Measurements from ENCODE around the gene CLIC4. TPM values are rescaled to one million over a fixed set of nuclear protein-coding genes. Genes with fewer than 3 reads are reported as not detected.

CLIC4 gene
- total RNA-seq, 1 donor from 2014 or later: 18.2 TPM

DNA sequence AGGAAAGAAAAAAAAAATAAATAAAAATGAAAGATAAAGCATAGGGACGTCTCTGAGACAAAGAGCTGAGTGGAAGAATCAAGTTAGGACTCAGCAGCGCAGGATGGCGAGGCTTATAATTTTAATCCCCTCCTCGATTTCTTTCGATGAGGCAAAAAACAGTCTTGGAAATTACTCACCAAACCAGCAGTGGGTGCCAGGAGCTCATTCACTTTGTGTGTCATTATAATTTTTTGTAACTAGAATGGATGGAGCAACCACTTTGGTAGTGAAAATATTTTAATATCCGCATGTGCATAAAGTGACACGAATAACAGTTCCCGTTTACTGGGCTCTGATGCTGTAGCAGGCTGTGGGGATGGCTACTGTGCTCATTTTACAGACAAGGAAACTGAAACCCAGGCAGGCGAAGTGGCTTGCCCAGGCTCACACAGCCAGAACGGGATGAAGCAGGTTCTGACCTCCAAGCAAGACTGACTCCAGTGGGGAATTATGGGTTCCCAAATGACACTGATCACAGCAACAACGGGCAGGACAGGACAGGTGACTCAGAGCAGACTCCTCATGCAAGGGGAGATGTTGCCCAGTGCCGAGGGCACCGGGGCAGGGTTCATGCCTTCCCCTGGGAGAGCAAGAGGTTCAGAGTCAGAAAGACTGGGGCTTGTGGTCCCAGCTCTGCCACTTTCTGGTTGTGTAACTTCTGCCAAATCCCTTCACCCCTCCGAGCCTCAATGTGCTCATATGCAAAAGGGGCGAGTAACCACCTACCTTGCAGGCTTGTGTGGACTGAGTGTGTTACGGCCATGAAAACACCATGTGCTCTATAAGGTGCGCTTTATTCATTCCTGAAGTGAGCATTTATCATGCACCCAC is 121.2 kb downstream of the CLIC4 start:
- DNase-seq (ENCODE audit: low spot score): peak; percentile 3
- Mint-ChIP-seq H3K27ac (no peak overlapping the region), H3K4me3 (ENCODE audit: low read depth) (no peak overlapping the region), H3K4me1 (ENCODE audit: low read depth) (peaks cover 3% of the 10 kb centered on the region), H3K27me3 (ENCODE audit: low read depth) (peaks cover 8% of the 10 kb centered on the region), H3K9me3 (no peaks in the 10 kb centered on the region), H3K36me3 (ENCODE audit: low read depth) (no peaks in the 10 kb centered on the region)
- intact Hi-C loops (cut with micrococcal nuclease): no loop called here

DNA sequence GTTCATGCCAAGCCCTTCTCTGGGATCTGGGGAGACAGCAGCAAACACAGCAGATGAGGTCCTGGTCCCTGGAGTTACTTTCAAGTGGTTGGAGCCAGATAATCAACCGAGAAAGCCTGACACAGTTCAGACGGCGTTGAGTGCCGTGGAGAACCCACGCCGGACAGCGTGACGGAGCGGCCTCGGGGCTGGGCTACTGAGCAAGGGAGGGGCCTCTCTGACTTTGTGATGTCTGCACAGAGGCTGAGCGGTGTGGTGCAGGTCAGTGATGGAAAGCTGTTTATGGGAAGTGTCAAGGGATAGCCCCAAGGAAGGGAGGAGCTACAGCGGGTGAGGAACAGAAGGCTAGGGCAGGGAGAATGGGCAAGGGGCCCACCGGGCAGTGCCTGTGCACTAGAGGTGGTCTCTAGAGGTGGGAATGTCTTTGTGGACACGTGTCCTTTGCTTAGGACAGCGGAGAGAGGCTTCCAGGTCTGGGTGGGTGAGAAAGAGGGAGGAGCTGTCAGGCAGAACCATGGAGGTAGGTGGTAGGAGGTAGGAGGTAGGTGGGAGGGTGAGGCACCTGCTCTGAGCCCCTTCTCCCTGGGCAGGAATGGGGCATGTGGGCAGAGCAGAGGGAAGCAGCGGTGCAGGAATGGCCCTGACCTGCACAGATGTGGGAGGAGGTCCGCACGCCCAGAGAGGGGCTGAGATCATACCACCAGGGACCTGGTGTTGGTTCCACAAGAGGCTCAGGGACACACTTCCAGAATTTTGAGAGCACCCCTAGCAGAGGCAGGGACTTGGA is 122.0 kb downstream of the CLIC4 start:
- no peak overlapping the region for H3K4me3 Mint-ChIP-seq (ENCODE audit: low read depth)
- H3K4me1 Mint-ChIP-seq (ENCODE audit: low read depth): peaks cover 3% of the 10 kb centered on the region
- H3K36me3 Mint-ChIP-seq (ENCODE audit: low read depth): no peaks in the 10 kb centered on the region
- no peak overlapping the region for H3K27ac Mint-ChIP-seq
- H3K27me3 Mint-ChIP-seq (ENCODE audit: low read depth): peaks cover 11% of the 10 kb centered on the region
- intact Hi-C loops (cut with micrococcal nuclease): no loop called here
- DNase-seq (ENCODE audit: low spot score): no peak
- H3K9me3 Mint-ChIP-seq: no peaks in the 10 kb centered on the region

DNA sequence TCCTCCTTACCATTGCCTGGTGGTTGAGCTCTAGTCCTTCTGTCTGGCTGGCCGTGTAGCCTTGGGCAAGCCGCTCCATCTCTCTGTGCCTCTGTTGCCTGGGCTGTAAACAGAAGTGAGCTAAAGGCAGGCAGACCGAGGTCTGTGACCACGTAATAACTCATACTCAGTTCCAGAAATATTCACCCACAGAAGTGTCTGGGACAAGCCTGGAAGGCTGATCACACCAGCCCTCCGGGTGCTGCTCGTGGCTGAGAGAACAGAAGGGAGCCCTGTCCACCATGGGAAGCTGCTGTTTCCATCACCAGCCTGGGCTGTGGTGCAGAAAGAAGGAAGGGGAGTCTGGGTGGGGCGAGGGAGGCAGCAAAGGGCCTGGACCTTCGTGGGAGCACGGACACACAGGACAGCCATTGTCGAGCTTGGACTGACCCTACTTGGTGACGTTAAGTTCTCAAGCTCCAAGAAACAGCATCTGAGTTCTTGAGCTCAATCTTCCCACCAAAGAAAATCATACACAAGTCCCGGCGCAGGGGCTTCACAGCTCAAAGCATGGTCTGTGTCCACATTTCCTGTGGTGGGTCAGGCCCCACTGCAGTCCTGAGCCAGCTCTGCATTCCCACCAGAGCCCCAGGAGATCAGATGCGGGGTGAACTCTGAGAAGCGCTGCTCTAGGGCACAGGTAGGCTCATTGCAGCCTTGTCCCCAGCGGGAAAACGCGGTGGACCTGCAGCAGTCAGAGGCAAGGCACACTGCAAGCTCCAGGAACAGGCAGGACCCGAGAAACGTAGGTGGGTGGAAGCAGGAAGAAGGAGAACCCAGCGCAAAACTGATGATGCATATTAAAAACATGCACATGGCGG is 123.0 kb downstream of the CLIC4 start:
- no peak for DNase-seq (ENCODE audit: low spot score)
- no peaks in the 10 kb centered on the region for H3K9me3 Mint-ChIP-seq
- intact Hi-C loops (cut with micrococcal nuclease): no loop called here
- peaks cover 15% of the 10 kb centered on the region for H3K27me3 Mint-ChIP-seq (ENCODE audit: low read depth)
- no peaks in the 10 kb centered on the region for H3K36me3 Mint-ChIP-seq (ENCODE audit: low read depth)
- no peak overlapping the region for H3K27ac Mint-ChIP-seq
- no peak overlapping the region for H3K4me3 Mint-ChIP-seq (ENCODE audit: low read depth)
- H3K4me1 Mint-ChIP-seq (ENCODE audit: low read depth): peaks cover 3% of the 10 kb centered on the region

DNA sequence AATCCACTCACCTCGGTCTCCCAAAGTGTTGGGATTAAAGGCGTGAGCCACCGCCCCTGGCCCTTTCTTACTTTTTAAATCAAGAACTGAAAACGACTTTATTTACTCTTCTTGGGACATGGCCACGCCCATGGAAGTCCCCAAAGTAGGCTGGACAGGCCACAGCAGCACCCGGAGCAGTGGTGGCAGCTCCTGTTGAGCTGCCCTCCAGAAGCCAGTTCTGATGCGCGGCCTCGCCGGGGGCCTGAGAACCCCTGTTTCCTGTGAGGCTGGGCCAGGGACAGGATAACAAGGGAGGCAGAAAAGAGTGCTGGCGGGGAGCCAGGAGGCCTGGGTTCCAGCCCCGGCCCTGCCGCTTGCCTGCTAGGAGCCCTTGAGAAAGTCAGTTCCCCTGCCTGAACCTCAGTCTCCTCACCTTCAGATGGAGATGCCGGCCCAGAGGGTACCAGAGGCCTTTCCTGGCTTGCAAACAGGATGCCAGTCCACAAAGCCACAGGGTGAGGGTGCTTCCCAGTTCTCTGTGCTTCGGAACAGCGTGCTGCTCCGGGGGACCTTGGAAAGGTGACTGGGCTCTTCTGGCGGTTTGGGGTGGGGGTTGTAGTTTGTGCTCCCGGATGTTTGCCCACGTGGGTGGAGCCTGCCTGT is 125.4 kb downstream of the CLIC4 start:
- H3K36me3 Mint-ChIP-seq (ENCODE audit: low read depth): no peaks in the 10 kb centered on the region
- H3K27me3 Mint-ChIP-seq (ENCODE audit: low read depth): peaks cover 15% of the 10 kb centered on the region
- H3K4me1 Mint-ChIP-seq (ENCODE audit: low read depth): peaks cover 3% of the 10 kb centered on the region
- no peak for DNase-seq (ENCODE audit: low spot score)
- intact Hi-C loops (cut with micrococcal nuclease): no loop called here
- no peaks in the 10 kb centered on the region for H3K9me3 Mint-ChIP-seq
- H3K4me3 Mint-ChIP-seq (ENCODE audit: low read depth): no peak overlapping the region
- no peak overlapping the region for H3K27ac Mint-ChIP-seq

DNA sequence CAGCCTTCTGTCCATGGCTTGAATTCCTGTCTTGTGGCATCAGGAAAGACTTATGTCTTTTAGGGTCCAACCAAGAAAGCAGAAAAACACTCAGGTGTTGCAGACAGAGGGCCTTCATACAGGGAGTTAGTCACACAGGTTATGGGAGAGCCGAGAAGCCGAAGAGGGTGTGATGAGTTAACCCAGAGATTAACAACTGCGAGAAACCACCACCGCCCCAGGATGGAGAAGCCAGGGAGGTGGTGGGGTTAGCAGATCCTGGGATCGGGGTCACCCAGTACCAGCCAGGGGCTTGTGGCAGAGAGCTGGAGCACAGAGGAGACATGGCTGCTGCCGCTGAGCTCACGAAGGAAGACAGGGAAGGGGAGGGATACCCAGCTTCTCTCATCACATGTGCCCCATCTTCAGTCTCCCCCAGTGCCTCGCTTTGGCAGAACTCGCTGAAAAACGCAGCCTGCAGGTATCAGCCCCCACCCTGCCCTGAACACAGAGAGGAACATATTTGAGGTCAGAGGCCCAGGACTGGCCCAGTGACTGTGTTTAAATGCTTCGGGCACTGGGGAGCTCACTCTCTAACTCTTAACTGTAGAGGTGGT is 126.2 kb downstream of the CLIC4 start:
- no peak for DNase-seq (ENCODE audit: low spot score)
- Mint-ChIP-seq H3K4me1 (ENCODE audit: low read depth) (peaks cover 3% of the 10 kb centered on the region), H3K4me3 (ENCODE audit: low read depth) (no peak overlapping the region), H3K27me3 (ENCODE audit: low read depth) (peaks cover 15% of the 10 kb centered on the region), H3K36me3 (ENCODE audit: low read depth) (no peaks in the 10 kb centered on the region), H3K9me3 (no peaks in the 10 kb centered on the region), H3K27ac (no peak overlapping the region)
- intact Hi-C loops (cut with micrococcal nuclease): no loop called here

DNA sequence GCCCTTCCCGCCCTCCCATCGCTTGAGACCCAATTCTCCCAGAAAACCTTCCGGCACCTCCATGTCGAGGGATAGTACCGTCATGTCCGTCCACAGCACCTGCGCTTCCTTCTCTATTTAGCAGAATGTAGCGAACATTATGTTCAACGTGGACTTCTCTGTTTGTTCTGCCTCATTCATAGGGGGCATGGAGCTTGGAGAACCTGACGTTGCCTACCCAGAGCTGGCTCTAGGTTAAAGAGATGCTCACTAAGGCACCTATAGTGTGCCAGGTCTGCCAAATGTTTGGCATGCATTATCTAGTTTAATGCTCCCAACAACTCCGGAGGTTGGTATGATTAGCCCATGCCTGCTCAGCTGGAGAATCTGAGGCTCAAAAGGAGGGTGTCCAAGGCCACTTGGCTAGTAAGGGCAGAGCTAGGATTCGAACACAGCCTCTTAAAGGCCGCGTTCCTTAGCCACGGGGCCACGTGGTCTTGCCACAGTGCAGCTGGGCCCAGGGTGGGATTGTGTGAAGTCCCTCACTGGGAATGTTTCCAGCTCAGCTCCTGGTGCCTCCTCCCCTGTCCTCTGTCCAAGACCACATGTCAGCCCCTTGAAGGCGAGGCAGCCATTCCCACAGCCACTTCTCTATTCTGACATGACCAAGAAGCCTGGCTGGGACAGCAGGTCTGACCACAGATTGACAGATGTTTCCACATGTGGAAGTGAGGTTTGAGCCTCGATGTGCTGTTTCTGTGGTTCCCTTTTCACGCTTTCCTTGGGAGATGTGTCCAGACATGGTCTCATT is 127.0 kb downstream of the CLIC4 start:
- intact Hi-C loops (cut with micrococcal nuclease): no loop called here
- peaks cover 13% of the 10 kb centered on the region for H3K27me3 Mint-ChIP-seq (ENCODE audit: low read depth)
- H3K9me3 Mint-ChIP-seq: no peaks in the 10 kb centered on the region
- H3K4me3 Mint-ChIP-seq (ENCODE audit: low read depth): no peak overlapping the region
- no peak overlapping the region for H3K27ac Mint-ChIP-seq
- peaks cover 3% of the 10 kb centered on the region for H3K4me1 Mint-ChIP-seq (ENCODE audit: low read depth)
- DNase-seq (ENCODE audit: low spot score): no peak
- no peaks in the 10 kb centered on the region for H3K36me3 Mint-ChIP-seq (ENCODE audit: low read depth)

DNA sequence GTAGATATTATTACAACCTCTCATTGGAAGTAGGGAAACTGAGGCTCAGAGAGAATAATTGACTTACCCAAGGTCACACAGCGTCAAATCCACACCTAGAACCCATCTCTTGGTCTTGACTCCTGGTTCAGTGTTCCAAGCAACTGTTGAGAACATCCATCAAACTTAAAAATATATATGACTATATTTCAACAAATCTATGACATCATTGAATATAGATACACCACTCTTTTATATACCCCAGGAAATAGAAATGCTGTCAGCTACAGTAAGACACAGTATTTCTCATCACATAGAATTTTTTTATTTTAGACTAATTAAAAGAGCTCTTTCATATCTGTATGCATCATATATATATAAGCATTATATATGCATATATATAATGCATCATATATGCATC is 127.9 kb downstream of the CLIC4 start:
- no peaks in the 10 kb centered on the region for H3K36me3 Mint-ChIP-seq (ENCODE audit: low read depth)
- no peak overlapping the region for H3K4me3 Mint-ChIP-seq (ENCODE audit: low read depth)
- H3K27me3 Mint-ChIP-seq (ENCODE audit: low read depth): peaks cover 16% of the 10 kb centered on the region
- DNase-seq (ENCODE audit: low spot score): no peak
- H3K27ac Mint-ChIP-seq: no peak overlapping the region
- H3K4me1 Mint-ChIP-seq (ENCODE audit: low read depth): peaks cover 5% of the 10 kb centered on the region
- no peaks in the 10 kb centered on the region for H3K9me3 Mint-ChIP-seq
- intact Hi-C loops (cut with micrococcal nuclease): no loop called here

DNA sequence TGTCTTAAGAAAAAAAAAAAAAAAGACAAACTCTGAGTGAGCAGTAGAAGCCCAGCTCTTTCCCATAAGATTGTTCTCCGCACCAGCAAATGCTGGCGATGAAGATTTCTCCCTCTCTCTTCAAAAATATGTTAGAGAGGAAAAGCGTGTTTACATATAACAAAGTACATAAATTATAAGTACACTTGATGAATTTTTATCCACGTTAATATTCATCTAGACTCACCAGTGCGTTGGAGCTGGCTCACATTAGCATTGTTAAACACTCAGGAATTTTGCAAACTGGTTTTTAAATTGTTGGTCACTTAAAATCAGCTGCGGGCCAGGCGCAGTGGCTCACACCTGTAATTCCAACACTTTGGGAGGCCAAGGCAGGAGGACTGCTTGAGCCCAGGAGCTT is 128.8 kb downstream of the CLIC4 start:
- peaks cover 21% of the 10 kb centered on the region for H3K27me3 Mint-ChIP-seq (ENCODE audit: low read depth)
- intact Hi-C loops (cut with micrococcal nuclease): no loop called here
- peaks cover 5% of the 10 kb centered on the region for H3K4me1 Mint-ChIP-seq (ENCODE audit: low read depth)
- H3K27ac Mint-ChIP-seq: no peak overlapping the region
- DNase-seq (ENCODE audit: low spot score): no peak
- no peak overlapping the region for H3K4me3 Mint-ChIP-seq (ENCODE audit: low read depth)
- H3K36me3 Mint-ChIP-seq (ENCODE audit: low read depth): no peaks in the 10 kb centered on the region
- H3K9me3 Mint-ChIP-seq: no peaks in the 10 kb centered on the region

DNA sequence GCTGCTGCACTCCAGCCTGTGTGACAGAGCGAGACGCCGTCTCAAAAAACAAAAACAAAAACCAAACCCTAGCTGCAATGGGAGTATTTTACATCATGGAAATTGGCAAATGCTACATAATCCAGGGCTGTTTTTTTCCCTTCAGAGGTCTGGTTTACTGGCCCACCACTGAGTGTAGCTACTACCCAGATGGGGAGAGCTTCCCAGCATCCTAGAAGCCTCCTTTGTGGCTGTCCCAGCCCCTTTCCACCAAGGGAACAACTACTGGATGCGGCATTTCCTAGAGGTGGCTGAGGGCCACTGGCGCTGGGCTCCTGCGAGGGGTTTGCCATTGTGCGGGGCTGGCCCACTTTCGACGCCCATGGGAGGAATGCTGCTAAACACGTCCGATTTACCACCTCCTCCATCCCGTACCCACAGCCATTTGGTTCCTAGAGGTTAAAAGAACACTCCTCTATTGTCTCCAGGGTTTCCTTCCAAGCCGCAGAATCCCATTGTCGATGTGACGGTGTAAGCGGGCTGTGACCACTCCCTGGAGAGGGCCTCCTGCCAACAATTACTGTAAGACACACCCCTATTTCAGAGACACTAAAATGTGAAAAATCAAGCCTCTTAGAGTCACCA is 129.5 kb downstream of the CLIC4 start:
- intact Hi-C loops (cut with micrococcal nuclease): no loop called here
- no peak for DNase-seq (ENCODE audit: low spot score)
- Mint-ChIP-seq H3K27ac (no peak overlapping the region), H3K9me3 (no peaks in the 10 kb centered on the region), H3K4me3 (ENCODE audit: low read depth) (no peak overlapping the region), H3K36me3 (ENCODE audit: low read depth) (no peaks in the 10 kb centered on the region), H3K4me1 (ENCODE audit: low read depth) (peaks cover 5% of the 10 kb centered on the region), H3K27me3 (ENCODE audit: low read depth) (peaks cover 22% of the 10 kb centered on the region)

DNA sequence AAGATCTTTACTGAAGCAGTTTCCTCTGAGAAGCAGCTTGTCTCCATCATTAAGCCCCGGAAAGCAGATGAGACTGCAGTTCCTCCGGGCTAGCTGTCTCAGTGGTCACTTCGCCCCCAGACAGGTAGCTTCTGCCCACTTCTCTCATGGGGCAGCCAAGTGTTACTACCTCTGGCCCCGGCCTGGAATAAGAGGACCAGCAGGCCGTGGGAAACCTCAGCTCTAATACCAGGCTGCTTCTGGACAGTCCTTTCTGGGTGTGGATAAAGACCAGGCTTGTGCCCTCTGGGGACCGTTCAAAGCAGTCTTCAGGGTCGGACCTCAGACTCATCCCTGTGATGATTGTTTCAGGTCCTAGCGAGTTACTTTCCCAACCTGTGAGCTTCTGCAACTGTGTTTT is 130.0 kb downstream of the CLIC4 start:
- DNase-seq (ENCODE audit: low spot score): no peak
- H3K9me3 Mint-ChIP-seq: no peaks in the 10 kb centered on the region
- no peak overlapping the region for H3K27ac Mint-ChIP-seq
- no peaks in the 10 kb centered on the region for H3K36me3 Mint-ChIP-seq (ENCODE audit: low read depth)
- H3K4me1 Mint-ChIP-seq (ENCODE audit: low read depth): peaks cover 5% of the 10 kb centered on the region
- H3K4me3 Mint-ChIP-seq (ENCODE audit: low read depth): no peak overlapping the region
- peaks cover 27% of the 10 kb centered on the region for H3K27me3 Mint-ChIP-seq (ENCODE audit: low read depth)
- intact Hi-C loops (cut with micrococcal nuclease): no loop called here

DNA sequence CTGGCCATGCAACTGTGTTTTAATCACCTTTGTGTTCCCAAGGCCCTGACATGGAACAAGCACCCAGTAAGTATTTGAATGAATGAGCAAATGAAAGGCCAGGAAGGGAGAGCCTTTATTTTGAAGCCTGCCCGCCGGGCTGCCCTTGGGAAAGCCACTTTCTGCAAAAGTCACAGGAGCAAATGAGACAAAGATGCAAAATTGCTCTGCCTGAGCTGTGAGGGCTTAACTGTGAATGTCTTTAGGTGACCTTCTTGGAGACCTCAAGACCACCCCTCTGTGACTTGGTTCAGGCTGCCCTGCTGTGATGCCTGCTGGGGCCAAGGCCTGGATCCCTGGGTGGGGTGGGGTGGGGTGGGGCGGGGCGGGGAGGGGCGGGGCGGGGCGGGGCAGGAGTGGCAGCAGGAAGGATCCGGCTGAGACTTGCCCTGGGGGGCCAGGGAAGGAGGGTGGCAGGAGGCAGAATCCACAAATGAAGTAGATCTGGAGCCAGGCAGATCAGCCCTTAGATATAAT is 130.8 kb downstream of the CLIC4 start:
- no peak for DNase-seq (ENCODE audit: low spot score)
- H3K36me3 Mint-ChIP-seq (ENCODE audit: low read depth): no peaks in the 10 kb centered on the region
- H3K27me3 Mint-ChIP-seq (ENCODE audit: low read depth): peaks cover 32% of the 10 kb centered on the region
- no peak overlapping the region for H3K27ac Mint-ChIP-seq
- H3K9me3 Mint-ChIP-seq: no peaks in the 10 kb centered on the region
- intact Hi-C loops (cut with micrococcal nuclease): no loop called here
- no peak overlapping the region for H3K4me3 Mint-ChIP-seq (ENCODE audit: low read depth)
- H3K4me1 Mint-ChIP-seq (ENCODE audit: low read depth): peaks cover 4% of the 10 kb centered on the region
